Stimulated activated CD4-positive, alpha-beta T cell treated with anti-CD3 and anti-CD28 coated beads, TNF-alpha, amount 100 ng/mL, for 24 hours (primary cell): ENCODE data around the gene B4GALT5.
"Not testable (repeated sequence)": the region's sequence is repeated elsewhere in the genome, so short reads cannot be mapped to it uniquely, and the experiment has no call there.

Source experiments
- DNase-seq, 3 experiments: peaks; one replicate each; pipeline ENCODE4 v3.0.0-alpha.2; 2020; ENCODE audit warnings: low read depth in 3 of 3

Gene B4GALT5

GRCh38 chr20:49713753-49714712, at the start of gene B4GALT5:
Gene B4GALT5 (minus strand): TSS chr20:49713878. CDS start chr20:49713690, 188 bp downstream.
- DNase-seq = peak; percentile 19 to 66 (median 37)

- no peak for DNase-seq
These were observed 49.5 kb upstream of the B4GALT5 start for GRCh38 chr20:49762940-49763766.

- DNase-seq = not testable (repeated sequence)
These were observed 48.2 kb upstream of the B4GALT5 start for GRCh38 chr20:49761888-49762287.

GRCh38 chr20:49759266-49759950, 45.7 kb upstream of the B4GALT5 start:
- no peak for DNase-seq

GRCh38 chr20:49758781-49759180, 45.1 kb upstream of the B4GALT5 start:
- DNase-seq = no peak

- DNase-seq = no peak
These were observed 43.9 kb upstream of the B4GALT5 start for GRCh38 chr20:49757597-49757996.

- DNase-seq = no peak
These were observed 42.6 kb upstream of the B4GALT5 start for GRCh38 chr20:49756241-49756640.

- no peak for DNase-seq
These were observed 40.9 kb upstream of the B4GALT5 start for GRCh38 chr20:49754596-49754995.

GRCh38 chr20:49753133-49753532, 39.5 kb upstream of the B4GALT5 start:
- DNase-seq = no peak

GRCh38 chr20:49752201-49752903, 38.7 kb upstream of the B4GALT5 start:
- DNase-seq = no peak

- DNase-seq = no peak
These were observed 37.7 kb upstream of the B4GALT5 start for GRCh38 chr20:49751397-49751736.

GRCh38 chr20:49750611-49751396, 37.1 kb upstream of the B4GALT5 start:
- DNase-seq = no peak

- DNase-seq = no peak
These were observed 35.9 kb upstream of the B4GALT5 start for GRCh38 chr20:49749625-49750024.

GRCh38 chr20:49748525-49748838, 34.8 kb upstream of the B4GALT5 start:
- DNase-seq = no peak

- no peak for DNase-seq
These were observed 34.2 kb upstream of the B4GALT5 start for GRCh38 chr20:49747707-49748524.

GRCh38 chr20:49742948-49743347, 29.3 kb upstream of the B4GALT5 start:
- no peak for DNase-seq

GRCh38 chr20:49741977-49742376, 28.3 kb upstream of the B4GALT5 start:
- no peak for DNase-seq

GRCh38 chr20:49740807-49741206, 27.1 kb upstream of the B4GALT5 start:
- DNase-seq = no peak

GRCh38 chr20:49739042-49739441, 25.4 kb upstream of the B4GALT5 start:
- no peak for DNase-seq

GRCh38 chr20:49737260-49737659, 23.6 kb upstream of the B4GALT5 start:
- DNase-seq = no peak
